Neural crest cell (in vitro differentiated cells): ENCODE measurements around the gene NSD1. TPM values are rescaled to one million over a fixed set of nuclear protein-coding genes. Genes with fewer than 3 reads are reported as not detected.

Source experiments
- DNase-seq: peaks from one replicate; pipeline ENCODE4 v3.0.0; 2021; ENCODE audit warnings: low read depth, mixed read lengths, low spot score
- H3K27ac Mint-ChIP-seq: one replicate; pipeline ENCODE4 v1.8.0; 2021; ENCODE audit warnings: mild to moderate bottlenecking, mixed read lengths; ENCODE audit not compliant: unreplicated experiment
- H3K27me3 Mint-ChIP-seq: 2 replicates; pipeline ENCODE4 v1.8.0; 2021; ENCODE audit warnings: low read depth, mild to moderate bottlenecking, mixed read lengths
- H3K36me3 Mint-ChIP-seq: 2 replicates; pipeline ENCODE4 v1.8.0; 2021; ENCODE audit warnings: low read depth, mild to moderate bottlenecking, mixed read lengths
- H3K4me1 Mint-ChIP-seq: 2 replicates; pipeline ENCODE4 v1.8.0; 2021; ENCODE audit warnings: mixed read lengths
- H3K4me3 Mint-ChIP-seq: one replicate; pipeline ENCODE4 v1.8.0; 2021; ENCODE audit warnings: mild to moderate bottlenecking, mixed read lengths
- H3K9me3 Mint-ChIP-seq: 2 replicates; pipeline ENCODE4 v1.8.0; 2021; ENCODE audit warnings: mixed read lengths
- total RNA-seq: library from RNA; stranded (reverse); gene quantifications from 2 replicates; pipeline ENCODE4 v1.2.1, GENCODE V29; 2021
- TF ChIP-seq, protein P1 (sequence below): fragments of 200-600 bp; sonication (generic); conservative IDR thresholded peaks from 2 replicates; pipeline ENCODE4 v1.5.0; 2021; ENCODE audit warnings: antibody characterized with exemption, mild to moderate bottlenecking

The NSD1 gene
- total RNA-seq, 1 donor from 2014 or later, result 122 TPM

DNA sequence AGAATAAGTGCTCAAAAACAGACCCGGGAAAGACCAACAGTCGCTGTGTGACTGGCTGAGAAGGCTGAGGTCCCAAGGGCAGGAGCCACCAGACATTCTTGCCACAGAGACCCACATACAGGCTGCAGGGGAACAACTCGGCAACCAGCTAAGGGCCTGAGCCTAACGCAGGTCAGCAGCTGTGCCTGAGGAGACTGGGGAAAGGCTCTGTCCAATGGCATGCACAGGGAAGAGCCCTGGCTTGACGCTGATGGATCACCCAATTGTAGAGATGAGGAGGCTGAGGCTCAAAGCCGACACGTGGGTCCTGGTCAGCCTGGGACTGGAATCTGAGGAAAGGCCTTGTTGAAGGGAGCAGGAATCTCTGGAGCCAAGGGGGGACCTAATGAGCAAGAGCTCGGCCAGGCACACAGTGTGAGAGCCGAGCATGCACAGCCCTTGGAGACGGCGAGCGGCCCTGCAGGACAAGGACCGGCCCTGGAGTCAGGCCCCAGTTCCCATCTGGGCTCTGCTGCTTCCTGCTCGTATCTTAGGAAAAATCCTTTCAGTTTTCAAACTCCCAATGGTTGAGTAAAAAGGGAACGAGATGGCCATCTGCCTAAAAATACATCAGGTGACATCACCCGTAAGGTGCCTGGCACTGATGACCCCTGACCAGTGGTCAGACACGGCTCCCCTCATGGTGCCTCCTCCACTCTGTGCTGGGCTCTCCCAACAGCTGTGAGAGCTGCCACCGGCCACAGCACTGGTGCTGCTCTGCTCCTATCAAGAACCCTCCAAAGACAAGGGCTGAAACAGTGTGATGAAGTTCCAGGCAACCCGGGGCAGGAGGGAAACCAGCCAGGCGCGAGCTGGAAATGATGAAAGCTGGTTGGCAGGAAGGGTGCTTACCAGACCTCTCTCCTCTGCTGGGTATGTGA is 201.5 kb downstream of the NSD1 start:
- no peak for DNase-seq
- TF ChIP-seq, protein P1, sequence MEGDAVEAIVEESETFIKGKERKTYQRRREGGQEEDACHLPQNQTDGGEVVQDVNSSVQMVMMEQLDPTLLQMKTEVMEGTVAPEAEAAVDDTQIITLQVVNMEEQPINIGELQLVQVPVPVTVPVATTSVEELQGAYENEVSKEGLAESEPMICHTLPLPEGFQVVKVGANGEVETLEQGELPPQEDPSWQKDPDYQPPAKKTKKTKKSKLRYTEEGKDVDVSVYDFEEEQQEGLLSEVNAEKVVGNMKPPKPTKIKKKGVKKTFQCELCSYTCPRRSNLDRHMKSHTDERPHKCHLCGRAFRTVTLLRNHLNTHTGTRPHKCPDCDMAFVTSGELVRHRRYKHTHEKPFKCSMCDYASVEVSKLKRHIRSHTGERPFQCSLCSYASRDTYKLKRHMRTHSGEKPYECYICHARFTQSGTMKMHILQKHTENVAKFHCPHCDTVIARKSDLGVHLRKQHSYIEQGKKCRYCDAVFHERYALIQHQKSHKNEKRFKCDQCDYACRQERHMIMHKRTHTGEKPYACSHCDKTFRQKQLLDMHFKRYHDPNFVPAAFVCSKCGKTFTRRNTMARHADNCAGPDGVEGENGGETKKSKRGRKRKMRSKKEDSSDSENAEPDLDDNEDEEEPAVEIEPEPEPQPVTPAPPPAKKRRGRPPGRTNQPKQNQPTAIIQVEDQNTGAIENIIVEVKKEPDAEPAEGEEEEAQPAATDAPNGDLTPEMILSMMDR, result no peak
- peaks cover 2% of the 10 kb centered on the region for H3K36me3 Mint-ChIP-seq
- peaks cover 8% of the 10 kb centered on the region for H3K4me1 Mint-ChIP-seq
- H3K9me3 Mint-ChIP-seq, result no peaks in the 10 kb centered on the region
- H3K27me3 Mint-ChIP-seq, result no peaks in the 10 kb centered on the region
- no peak overlapping the region for H3K27ac Mint-ChIP-seq
- no peak overlapping the region for H3K4me3 Mint-ChIP-seq

DNA sequence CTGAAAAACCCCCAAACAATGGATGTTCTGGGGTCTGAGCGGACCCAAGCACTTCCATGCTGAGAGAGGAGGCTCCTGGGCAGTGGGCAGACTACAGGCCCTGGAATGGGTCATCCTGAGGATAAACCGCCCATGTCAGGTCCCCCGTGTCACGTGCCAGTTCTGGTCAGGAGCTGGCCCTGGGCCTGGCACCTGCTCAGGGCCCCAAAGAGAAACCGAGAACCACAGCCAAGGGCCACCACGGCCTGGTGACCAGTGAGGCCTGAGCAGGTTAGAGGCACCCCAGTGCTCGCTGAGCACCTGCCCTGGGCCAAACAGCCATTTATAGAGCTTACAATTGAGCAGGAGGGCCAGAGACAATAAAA is 202.1 kb downstream of the NSD1 start:
- Mint-ChIP-seq H3K36me3 (peaks cover 2% of the 10 kb centered on the region), H3K4me3 (no peak overlapping the region), H3K4me1 (peaks cover 8% of the 10 kb centered on the region)

GRCh38 chr5:177336112-177336511 is 202.5 kb downstream of the NSD1 start:
- H3K9me3 Mint-ChIP-seq, result no peaks in the 10 kb centered on the region
- DNase-seq, result no peak
- H3K4me1 Mint-ChIP-seq, result peaks cover 8% of the 10 kb centered on the region
- no peak overlapping the region for H3K4me3 Mint-ChIP-seq
- H3K27ac Mint-ChIP-seq, result no peak overlapping the region
- peaks cover 2% of the 10 kb centered on the region for H3K36me3 Mint-ChIP-seq
- no peaks in the 10 kb centered on the region for H3K27me3 Mint-ChIP-seq
- TF ChIP-seq, protein P1, result peak; percentile 40

More for the DNA sequence above, 202.1 kb downstream of the NSD1 start:
- Mint-ChIP-seq H3K27ac (no peak overlapping the region), H3K9me3 (no peaks in the 10 kb centered on the region), H3K27me3 (no peaks in the 10 kb centered on the region)
- no peak for DNase-seq
- TF ChIP-seq, protein P1, result no peak

- H3K27me3 Mint-ChIP-seq, result no peaks in the 10 kb centered on the region
- H3K4me1 Mint-ChIP-seq, result peaks cover 8% of the 10 kb centered on the region
- H3K9me3 Mint-ChIP-seq, result no peaks in the 10 kb centered on the region
- H3K27ac Mint-ChIP-seq, result no peak overlapping the region
- H3K4me3 Mint-ChIP-seq, result no peak overlapping the region
- no peak for DNase-seq
- peaks cover 2% of the 10 kb centered on the region for H3K36me3 Mint-ChIP-seq
- TF ChIP-seq, protein P1, result no peak
Observed at GRCh38 chr5:177336603-177337494, 203.3 kb downstream of the NSD1 start.

- Mint-ChIP-seq H3K27me3 (no peaks in the 10 kb centered on the region), H3K36me3 (peaks cover 3% of the 10 kb centered on the region), H3K9me3 (no peaks in the 10 kb centered on the region), H3K4me3 (no peak overlapping the region), H3K27ac (no peak overlapping the region), H3K4me1 (peaks cover 8% of the 10 kb centered on the region)
- DNase-seq, result no peak
- TF ChIP-seq, protein P1, result no peak
Observed at GRCh38 chr5:177338251-177339106, 204.9 kb downstream of the NSD1 start.
